Spinal cord (tissue), 10 donors: Measurements from ENCODE around the gene MATN3. TPM values are rescaled to one million over a fixed set of nuclear protein-coding genes. Genes with fewer than 3 reads are reported as not detected.
"Not testable (repeated sequence)": the region's sequence is repeated elsewhere in the genome, so short reads cannot be mapped to it uniquely, and the experiment has no call there.

Source experiments
- DNase-seq, 6 donors: peaks; one replicate each; pipeline versions ENCODE4 v3.0.0 to v3.0.0-alpha.2; 2013 to 2015; ENCODE audit warnings: low spot score in 6 of 6, low read depth in 4 of 6
- H3K27ac ChIP-seq: one replicate; pipeline ENCODE4 v1.5.1; 2013; ENCODE audit warnings: low read depth, low read length, control low read depth
- H3K27me3 ChIP-seq: one replicate; pipeline ENCODE4 v1.6.1; 2013; ENCODE audit warnings: low read length; ENCODE audit not compliant: control insufficient read depth, insufficient read depth
- H3K36me3 ChIP-seq: one replicate; pipeline ENCODE4 v1.6.1; 2013; ENCODE audit warnings: low read length; ENCODE audit not compliant: control insufficient read depth, insufficient read depth
- H3K4me1 ChIP-seq: one replicate; pipeline ENCODE4 v1.6.1; 2013; ENCODE audit warnings: low read length; ENCODE audit not compliant: control insufficient read depth, insufficient read depth
- H3K4me3 ChIP-seq: one replicate; pipeline ENCODE4 v1.5.1; 2013; ENCODE audit warnings: low read depth, low read length, control low read depth
- H3K9me3 ChIP-seq: one replicate; pipeline ENCODE4 v1.6.1; 2013; ENCODE audit warnings: low read length; ENCODE audit not compliant: control insufficient read depth, insufficient read depth
- WGBS: methylation state at CpG from one replicate; pipeline ENCODE4 v1.1.5; 2013; ENCODE audit warnings: missing lambda C conversion rate; ENCODE audit not compliant: insufficient coverage; 5-methylcytosine and 5-hydroxymethylcytosine counted together
- polyA plus RNA-seq, 2 donors: library from polyadenylated mRNA; unstranded; fragments of 120-200 nt; gene quantifications; one replicate each; pipeline ENCODE4 v1.2.1, GENCODE V29; 2013; ENCODE audit not compliant: insufficient read length in 2 of 2
- total RNA-seq, 2 donors: library from RNA; depleted of rRNA in 1 of 2; stranded (reverse); fragments of 120-200 nt in 1 of 2; fragments of >200 nt in 1 of 2; gene quantifications; one replicate each; pipeline versions ENCODE4 v1.2.3 to v1.2.4, GENCODE V29; 2013 to 2014
- donor health status: healthy.

The MATN3 gene
- total and polyA plus RNA-seq, 4 donors = 3.5 to 4.6 (median 4.0) TPM

DNA sequence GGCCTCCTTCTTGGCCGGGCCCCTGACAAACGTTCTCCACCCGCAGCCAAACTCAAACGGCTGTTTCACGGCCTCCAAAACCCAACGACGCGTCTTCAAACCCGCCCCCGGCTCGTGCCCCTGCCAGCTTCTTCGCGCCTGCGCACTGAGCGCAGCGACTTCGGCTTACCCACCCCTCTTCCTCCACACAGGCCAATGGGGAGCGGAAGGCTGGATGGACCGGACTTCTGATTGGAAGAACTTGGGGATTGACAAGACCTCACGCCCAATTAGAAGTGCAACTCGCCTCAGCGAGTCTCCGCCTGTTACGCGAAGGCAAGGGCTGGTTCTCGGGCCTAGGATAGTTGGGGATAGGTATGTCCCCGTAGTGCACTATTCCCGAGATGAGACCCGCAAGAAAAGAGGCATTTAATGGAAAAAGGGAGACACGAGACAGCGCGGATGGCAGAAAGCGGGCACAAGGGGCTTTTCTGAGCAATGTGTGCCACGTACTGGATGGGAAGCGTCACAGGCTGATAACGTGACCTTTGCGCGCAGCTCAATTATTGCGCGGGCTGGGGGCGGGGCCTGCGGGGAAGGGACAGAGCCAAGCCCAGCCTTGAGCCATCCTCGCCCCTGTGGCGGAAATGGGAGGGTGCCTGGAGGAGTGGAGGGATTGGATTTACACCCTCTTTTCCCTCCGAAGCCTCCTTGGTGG is 39.2 kb upstream of the MATN3 start, which contains the start of gene LAPTM4A:
LAPTM4A (minus strand) TSS at position 97 of the 697 bp plus-strand sequence. CDS start 108 bp downstream, outside the sequence.
- peak; percentile 98 to 100 (median 100) for DNase-seq
- under 1% methylated on average over 35 of the region's 45 CpGs for WGBS
- Histone ChIP-seq H3K4me1 (no peaks in the 10 kb centered on the region), H3K27ac (peak within 1 kb of the TSS; percentile 100), H3K36me3 (no peaks in the 10 kb centered on the region), H3K4me3 (peak within 1 kb of the TSS; percentile 89), H3K9me3 (no peaks in the 10 kb centered on the region), H3K27me3 (no peaks in the 10 kb centered on the region)

DNA sequence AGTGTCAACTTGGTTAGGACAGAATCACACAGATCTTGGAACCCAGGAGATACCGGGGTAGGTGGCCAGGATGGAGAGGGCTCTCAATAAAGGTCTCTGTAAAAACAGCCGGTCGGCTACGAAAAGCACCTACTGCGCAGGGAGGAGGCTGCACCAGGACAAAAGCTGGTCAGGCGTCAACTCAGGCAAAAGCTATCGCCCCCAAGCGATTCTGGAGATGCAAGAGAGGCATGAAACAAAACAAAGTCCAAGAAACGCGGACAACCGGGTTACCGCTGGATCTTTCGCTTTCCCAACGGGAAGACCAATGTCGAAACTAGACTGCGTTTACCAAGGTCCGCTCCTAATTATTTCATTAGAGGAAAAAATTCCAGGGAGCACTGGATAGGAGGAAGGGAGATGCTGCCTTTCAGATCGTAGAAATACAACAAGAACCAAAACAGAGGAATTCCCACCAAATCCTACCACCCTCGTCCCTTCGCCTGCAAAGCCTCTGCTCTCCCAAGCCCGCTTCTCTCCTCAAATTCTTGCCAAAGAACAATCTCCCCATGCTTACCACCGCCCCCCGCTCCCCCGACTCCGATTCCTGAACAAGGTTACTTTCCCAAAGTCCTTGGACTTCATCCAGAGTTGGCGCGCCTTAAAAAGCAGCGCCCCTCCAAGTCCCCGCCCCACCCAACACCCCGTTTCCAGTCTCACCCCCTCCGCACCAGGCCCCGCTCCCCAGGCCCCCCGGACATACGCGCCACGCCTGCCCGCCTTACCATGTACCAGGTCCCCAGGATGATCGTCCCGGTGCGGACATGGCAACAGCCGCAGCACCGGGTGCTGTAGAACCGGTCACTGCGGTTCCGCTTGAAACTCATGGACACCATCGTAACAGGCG is 38.4 kb upstream of the MATN3 start:
- H3K27me3 ChIP-seq = no peaks in the 10 kb centered on the region
- H3K9me3 ChIP-seq = no peaks in the 10 kb centered on the region
- peak overlapping the region; percentile 89 for H3K4me3 ChIP-seq
- no peaks in the 10 kb centered on the region for H3K4me1 ChIP-seq
- peak overlapping the region; percentile 100 for H3K27ac ChIP-seq
- peak in 3 of 6 donors; percentile 60 to 79 (median 79) for DNase-seq
- no peaks in the 10 kb centered on the region for H3K36me3 ChIP-seq
- 0% methylated on average over 42 of the region's 47 CpGs for WGBS

DNA sequence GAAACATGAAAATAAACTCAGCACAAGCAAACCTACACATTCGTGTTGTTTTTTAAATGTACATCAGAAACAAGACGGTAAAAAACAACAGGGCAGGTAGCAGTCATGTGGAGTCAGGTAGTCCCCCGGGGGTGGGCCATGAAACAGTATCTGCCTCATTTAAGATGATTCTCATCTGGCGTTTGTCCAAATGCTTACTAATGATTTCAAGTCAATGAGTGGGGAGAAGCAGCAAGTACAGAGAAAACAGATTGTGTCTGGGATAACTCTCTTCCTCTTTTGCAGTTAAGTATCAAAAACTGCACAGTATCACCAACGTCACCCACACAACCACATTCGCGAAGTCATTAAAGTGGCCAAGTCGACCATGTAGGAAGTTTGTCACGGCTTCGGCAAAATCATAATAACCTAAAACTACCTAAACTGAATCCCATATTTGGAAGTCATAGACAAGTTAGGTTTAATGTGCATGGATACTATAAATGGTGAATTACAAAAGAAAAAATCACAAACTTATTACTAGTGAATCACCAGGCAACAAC is 37.7 kb upstream of the MATN3 start:
- peak overlapping the region; percentile 89 for H3K4me3 ChIP-seq
- H3K4me1 ChIP-seq = peaks cover under 1% of the 10 kb centered on the region
- peak overlapping the region; percentile 100 for H3K27ac ChIP-seq
- WGBS = 0% methylated on average over 5 of the region's 10 CpGs
- no peaks in the 10 kb centered on the region for H3K9me3 ChIP-seq
- peak in 3 of 6 donors; percentile 43 to 88 (median 80) for DNase-seq
- no peaks in the 10 kb centered on the region for H3K36me3 ChIP-seq
- H3K27me3 ChIP-seq = no peaks in the 10 kb centered on the region

DNA sequence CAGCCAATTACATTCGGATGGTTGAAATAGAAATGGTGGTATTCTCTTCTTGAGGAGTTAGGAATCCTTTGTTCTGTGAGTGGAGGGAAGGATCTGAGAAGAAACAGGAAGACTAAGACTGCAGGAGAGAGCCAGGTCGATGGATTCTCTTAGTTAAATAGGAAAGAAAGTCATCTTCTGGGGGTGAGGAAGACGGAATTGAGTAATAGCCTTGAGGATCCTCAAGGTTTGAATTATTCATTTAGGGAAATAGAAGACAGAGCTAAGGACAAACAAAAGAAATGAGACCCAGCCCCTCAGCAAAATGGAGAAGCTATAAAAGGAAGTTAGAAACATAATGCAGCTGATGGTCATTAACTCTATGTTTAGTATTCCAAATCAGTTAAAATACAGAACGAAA is 37.2 kb upstream of the MATN3 start:
- Histone ChIP-seq H3K4me1 (peaks cover 2% of the 10 kb centered on the region), H3K4me3 (peak overlapping the region; percentile 89), H3K9me3 (no peaks in the 10 kb centered on the region), H3K36me3 (no peaks in the 10 kb centered on the region), H3K27ac (peak overlapping the region; percentile 100), H3K27me3 (no peaks in the 10 kb centered on the region)
- WGBS = 3% methylated on average over 3 of the region's 4 CpGs
- peak in 2 of 6 donors; percentile 44 to 62 for DNase-seq

DNA sequence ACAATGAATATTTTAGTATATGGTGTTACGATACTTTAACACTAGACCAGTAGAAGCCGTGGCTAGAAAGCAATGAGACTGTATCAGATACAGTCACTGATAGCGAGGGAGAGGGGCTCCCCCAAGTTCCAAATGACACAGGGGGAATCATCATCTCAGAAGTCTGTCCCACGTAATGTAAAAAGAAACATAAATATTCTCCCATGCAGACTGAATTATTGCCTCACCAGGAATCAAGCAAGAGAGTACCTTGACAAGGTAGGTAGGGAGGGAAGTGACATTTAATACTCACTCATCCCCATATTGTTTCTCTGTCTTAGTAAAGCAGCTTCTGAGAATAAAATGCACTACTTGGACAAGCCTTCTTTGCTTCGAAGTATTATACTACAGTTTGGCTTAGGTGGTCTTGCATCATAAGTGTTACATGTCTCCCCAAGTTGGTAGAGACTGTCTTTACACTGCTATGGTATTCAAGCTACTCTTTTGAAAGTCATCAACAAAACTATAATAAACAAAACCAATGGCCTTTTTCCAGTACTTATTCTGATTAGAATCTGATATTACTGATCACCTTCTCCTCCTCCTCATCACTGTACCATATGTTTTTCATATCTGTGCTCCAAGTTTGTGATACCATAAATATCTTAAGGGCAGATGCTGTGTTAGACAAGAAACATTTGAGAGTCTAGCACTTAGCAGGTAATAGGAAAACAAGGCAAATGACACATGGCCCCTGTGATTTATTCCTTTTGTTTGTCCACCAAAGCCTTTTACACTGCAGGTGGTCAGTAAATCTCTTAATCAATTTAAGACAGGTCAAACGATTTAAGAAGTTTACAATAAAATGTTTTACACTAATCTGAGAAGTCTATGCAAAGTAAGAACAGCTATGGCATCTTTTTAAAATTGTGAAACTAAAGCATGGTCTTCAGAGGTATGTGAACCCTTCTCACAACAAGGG is 36.3 kb upstream of the MATN3 start:
- no CpG with 5 or more reads among the region's 6 CpGs for WGBS
- Histone ChIP-seq H3K27ac (peak overlapping the region; percentile 100), H3K36me3 (no peaks in the 10 kb centered on the region), H3K9me3 (no peaks in the 10 kb centered on the region), H3K27me3 (no peaks in the 10 kb centered on the region), H3K4me3 (peak overlapping the region; percentile 89), H3K4me1 (peaks cover 2% of the 10 kb centered on the region)
- peak in 2 of 6 donors; percentile 3 to 7 for DNase-seq

DNA sequence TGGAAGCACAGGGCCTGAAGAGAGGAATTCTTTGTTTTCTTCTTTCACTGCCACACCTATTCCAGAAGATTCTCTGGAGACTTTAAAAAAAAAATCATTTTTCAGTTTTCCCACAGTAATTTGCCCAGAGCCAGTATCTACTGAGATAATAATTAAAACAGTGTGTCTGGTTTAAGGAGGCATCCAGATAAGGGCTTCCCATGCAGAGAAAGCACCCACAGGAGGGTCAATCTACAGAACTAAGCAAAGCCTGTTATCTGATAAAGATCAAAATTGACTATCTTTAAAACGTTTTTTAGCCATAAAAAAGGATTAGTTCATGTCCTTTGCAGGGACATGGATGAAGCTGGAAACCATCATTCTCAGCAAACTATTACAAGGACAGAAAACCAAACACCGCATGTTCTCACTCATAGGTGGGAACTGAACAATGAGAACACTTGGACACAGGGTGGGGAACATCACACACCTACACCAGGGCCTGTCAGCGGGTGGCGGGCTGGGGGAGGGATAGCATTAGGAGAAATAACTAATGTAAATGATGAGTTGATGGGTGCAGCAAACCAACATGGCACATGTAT is 33.3 kb upstream of the MATN3 start:
- not testable (repeated sequence) for H3K27ac ChIP-seq, H3K9me3 ChIP-seq, DNase-seq, H3K4me3 ChIP-seq, H3K36me3 ChIP-seq, H3K4me1 ChIP-seq, H3K27me3 ChIP-seq
- no CpG with 5 or more reads among the region's 4 CpGs for WGBS

DNA sequence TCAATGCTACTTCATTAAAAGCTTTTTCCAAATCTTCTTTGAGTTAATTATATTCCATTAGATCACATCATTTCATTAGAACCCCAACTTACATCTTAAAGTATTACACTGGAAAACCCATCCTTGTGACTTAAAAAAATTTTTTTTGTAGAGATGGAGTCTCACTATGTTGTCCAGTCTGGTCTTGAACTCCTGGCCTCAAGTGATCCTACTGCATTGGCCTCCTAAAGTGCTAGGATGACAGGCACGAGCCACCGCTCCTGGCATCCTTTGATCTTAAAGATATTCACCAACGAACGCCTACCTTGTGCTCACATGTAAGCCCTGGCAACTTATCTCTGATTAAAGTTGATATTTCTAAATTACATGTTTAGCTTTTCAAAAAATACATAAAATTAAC is 32.3 kb upstream of the MATN3 start:
- no peak overlapping the region for H3K27ac ChIP-seq
- H3K4me1 ChIP-seq = peaks cover 4% of the 10 kb centered on the region
- H3K4me3 ChIP-seq = no peak overlapping the region
- no peaks in the 10 kb centered on the region for H3K27me3 ChIP-seq
- no peaks in the 10 kb centered on the region for H3K9me3 ChIP-seq
- no CpG with 5 or more reads among the region's 4 CpGs for WGBS
- peaks cover 3% of the 10 kb centered on the region for H3K36me3 ChIP-seq
- no peak for DNase-seq

DNA sequence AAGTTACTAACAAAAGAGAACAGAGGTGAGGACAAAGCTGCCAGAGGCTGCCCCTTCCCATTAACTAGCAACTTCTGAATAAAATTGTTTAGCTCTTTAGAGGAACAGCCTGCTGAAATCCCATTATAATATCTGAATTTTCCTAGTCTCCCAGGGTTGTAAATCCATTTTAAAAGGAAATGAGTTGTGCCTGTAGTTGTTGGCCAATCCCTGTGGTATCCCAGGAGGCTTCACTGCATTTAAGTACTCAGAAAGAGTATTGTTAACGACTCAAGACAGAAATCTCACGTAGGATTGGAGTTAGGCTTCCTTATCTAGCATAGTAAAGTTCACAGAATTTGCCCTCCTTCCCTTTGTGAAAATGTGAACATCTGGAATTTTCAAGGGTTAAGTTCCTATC is 30.1 kb upstream of the MATN3 start:
- H3K4me3 ChIP-seq = no peak overlapping the region
- WGBS = no CpG with 5 or more reads among the region's 2 CpGs
- no peaks in the 10 kb centered on the region for H3K9me3 ChIP-seq
- H3K27ac ChIP-seq = no peak overlapping the region
- peaks cover 4% of the 10 kb centered on the region for H3K4me1 ChIP-seq
- no peak for DNase-seq
- peaks cover 16% of the 10 kb centered on the region for H3K36me3 ChIP-seq
- no peaks in the 10 kb centered on the region for H3K27me3 ChIP-seq
